Activated naive CD4-positive, alpha-beta T cell treated with anti-CD3 and anti-CD28 coated beads, Interleukin-2, amount 50 U/mL, for 72 hours (primary cell): Measurements from ENCODE around the gene CACNB3. TPM values are rescaled to one million over a fixed set of nuclear protein-coding genes. Genes with fewer than 3 reads are reported as not detected.

Experiments used
- ATAC-seq, 2 donors: fragments of 150-1000 bp; cut with Tn5 transposase; 2 replicates each; pipeline ENCODE4 v1.10.0; 2021; ENCODE audit warnings: mild to moderate bottlenecking in 2 of 2, moderate library complexity in 2 of 2
- DNase-seq, 2 donors: peaks; one replicate each; pipeline ENCODE4 v3.0.0; 2021 to 2022; ENCODE audit warnings: low spot score in 2 of 2
- H3K27ac Mint-ChIP-seq, 2 donors: one replicate each; pipeline ENCODE4 v1.8.0; 2022; ENCODE audit warnings: mild to moderate bottlenecking in 2 of 2, mixed read lengths in 2 of 2
- H3K36me3 Mint-ChIP-seq, 2 donors: one replicate each; pipeline ENCODE4 v1.8.0; 2022; ENCODE audit warnings: mixed read lengths in 2 of 2
- H3K9me3 Mint-ChIP-seq, 2 donors: one replicate each; pipeline ENCODE4 v1.8.0; 2022; ENCODE audit warnings: mixed read lengths in 2 of 2
- total RNA-seq, 2 donors: library from RNA; stranded (reverse); gene quantifications; one replicate each; pipeline ENCODE4 v1.2.3, GENCODE V29; 2022

The CACNB3 gene
- 10 to 100 TPM; 11.0 to 15.3 TPM for total RNA-seq

DNA sequence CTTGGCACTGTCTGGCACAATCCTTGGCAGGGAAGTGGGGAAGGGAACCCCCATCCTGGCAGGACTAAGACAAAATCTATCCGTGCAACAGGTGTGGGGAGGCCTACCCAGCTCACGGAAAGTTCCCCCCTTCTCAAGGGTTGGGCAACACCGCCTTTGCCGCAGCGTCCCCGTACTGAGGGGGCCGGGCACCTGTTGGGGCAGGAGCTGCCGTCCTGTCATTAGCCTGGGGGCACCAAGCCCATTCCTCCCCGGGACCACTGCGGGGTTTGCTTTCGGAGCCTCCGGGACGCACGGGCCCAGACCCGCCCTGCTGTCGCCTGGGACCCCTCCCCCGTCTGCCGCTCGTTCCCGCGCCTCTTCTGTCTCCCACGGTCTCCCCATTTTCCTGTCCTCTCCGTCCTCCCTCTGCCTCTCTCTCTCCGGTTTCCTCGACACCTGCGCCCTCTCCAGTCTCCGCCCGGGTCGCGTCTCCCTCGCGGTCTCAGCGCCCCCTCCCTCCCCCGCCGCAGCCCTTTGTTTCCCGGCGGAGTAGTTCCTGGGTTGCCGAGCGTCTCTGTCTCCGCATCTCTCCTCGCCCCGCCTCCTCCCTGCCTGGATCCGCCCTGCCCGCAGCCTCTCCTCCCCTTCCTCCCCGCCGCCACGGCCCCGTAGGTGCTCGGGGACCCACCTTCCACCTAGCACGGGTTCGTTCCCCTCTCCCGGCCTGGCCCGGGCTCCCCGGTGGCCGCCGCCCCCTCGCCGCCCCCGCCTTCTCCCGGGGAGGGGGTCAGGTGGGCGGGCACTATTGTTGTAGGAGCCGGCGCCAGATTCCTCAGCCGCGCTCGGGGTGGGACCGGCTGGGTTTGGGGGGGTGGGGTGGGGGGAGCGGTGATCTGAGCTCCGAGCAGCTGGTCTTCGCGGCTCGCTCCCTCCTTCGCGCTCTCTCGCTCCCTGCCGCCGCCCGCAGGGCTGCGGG, at the start of gene CACNB3:
CACNB3 (plus strand) TSS at position 624 of the 958 bp plus-strand sequence. CDS start 434 bp downstream, outside the sequence.
- Mint-ChIP-seq H3K27ac (no peak within 1 kb of the TSS), H3K9me3 (no peaks in the 10 kb centered on the region), H3K36me3 (no peaks in the 10 kb centered on the region)
- ATAC-seq: peak; percentile 59 to 70
- DNase-seq: peak; percentile 76 to 77

DNA sequence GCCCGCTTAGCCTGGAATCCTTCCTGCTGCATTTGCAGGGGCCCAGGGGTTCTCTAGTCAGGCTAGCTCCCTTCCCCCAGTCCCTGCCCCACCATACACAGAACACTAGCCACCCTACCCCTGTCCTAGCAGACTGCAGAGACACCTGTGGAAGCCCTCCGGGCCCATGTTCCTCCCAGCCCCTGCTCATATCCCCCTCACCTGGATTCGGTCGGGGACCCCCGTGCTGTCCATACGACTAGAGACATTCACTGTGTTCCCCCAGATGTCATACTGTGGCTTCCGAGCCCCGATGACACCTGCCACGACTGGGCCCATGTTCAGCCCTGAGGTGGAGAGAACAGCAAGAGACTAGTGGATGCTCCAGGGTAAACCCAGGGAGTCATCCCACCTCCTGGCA, 49.6 kb upstream of the CACNB3 start:
- H3K36me3 Mint-ChIP-seq: no peaks in the 10 kb centered on the region
- DNase-seq: no peak
- no peaks in the 10 kb centered on the region for H3K9me3 Mint-ChIP-seq
- ATAC-seq: no peak
- no peak overlapping the region for H3K27ac Mint-ChIP-seq

DNA sequence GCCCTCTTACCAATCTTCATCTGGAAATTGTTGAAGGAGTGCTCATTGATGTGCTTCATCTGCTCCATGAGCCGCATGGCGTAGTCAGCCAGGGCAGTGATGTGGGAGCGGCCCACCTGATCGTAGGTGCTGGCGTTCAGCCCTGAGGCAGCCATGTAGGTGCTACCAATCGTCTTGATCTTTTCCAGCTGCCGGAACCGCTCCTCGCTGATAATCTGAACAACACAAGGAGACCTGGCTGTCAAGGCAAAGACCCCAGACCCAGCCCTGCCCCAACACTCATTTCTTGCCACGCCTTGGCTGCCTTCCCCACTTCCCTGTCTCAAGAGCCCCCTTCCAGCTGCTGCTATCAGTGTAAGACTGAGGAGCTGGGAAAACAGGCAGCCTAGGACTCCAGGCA, 47.5 kb upstream of the CACNB3 start:
- Mint-ChIP-seq H3K36me3 (no peaks in the 10 kb centered on the region), H3K9me3 (no peaks in the 10 kb centered on the region), H3K27ac (no peak overlapping the region)
- DNase-seq: no peak
- ATAC-seq: no peak

DNA sequence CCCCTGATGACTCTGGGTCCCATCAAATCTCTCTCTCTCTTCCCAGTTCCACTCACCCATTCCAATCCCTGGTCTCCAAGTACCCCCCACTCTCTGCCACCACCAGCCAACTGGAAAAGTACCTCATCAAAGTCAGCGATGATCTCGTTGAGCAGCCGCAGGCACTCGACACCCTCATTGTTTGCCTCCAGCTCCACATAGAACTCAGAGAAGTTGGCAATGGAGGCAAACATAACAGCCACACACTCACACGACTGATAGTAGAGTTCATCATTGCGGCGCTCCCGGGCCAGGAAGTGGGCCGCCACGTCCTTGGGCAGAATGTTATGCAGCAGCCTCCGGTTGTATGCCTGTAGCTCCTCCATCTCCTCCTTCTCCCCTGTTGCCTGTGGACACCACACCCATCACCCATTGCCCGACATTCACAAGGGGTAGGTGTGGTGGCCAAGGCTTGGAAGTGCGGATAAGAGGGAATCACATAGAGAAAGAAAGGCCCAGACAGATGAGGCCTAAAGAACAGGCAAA, 46.6 kb upstream of the CACNB3 start:
- ATAC-seq: no peak
- DNase-seq: no peak
- Mint-ChIP-seq H3K27ac (no peak overlapping the region), H3K36me3 (no peaks in the 10 kb centered on the region), H3K9me3 (no peaks in the 10 kb centered on the region)

DNA sequence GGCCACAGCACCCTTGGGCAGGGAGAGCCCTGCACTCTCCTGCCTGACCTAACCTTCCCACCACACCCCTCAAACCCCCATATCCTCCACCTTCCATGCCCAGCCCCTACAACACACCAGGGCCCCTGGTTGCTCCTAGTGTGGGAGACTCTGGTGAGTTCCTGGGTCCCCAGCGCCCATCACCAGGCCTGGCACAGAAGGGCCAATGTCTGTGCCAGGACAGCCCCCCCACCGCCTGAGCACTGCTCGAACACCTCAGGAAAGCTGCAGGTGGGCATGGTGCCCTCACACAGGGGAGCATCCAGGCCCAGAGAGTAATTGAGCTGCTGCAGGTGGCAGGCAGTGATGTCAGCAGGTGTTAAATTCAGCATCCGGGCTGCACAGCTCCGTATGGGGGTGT, 44.6 kb upstream of the CACNB3 start:
- no peak overlapping the region for H3K27ac Mint-ChIP-seq
- ATAC-seq (no peak), DNase-seq (no peak)
- H3K9me3 Mint-ChIP-seq: no peaks in the 10 kb centered on the region
- no peaks in the 10 kb centered on the region for H3K36me3 Mint-ChIP-seq

DNA sequence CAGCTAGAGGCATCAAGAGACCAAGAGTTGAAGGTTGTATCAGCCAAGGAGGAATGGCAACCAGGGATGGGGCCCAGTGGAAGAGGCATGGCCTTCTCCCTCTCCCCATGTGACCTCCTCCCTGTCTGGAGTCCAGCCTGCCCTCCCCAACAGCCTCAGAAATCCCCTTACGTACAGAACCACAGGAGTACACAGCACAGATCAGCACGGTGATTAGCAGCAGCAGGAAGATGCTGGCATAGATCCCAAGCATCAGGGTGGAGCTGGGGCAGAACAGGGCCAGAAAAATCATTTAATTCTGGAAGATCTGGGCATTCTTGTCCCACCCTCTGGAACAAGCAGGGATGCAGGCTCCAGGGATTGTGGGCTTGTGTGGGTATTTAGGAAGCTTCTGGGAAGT, 43.8 kb upstream of the CACNB3 start:
- no peak for ATAC-seq
- Mint-ChIP-seq H3K9me3 (no peaks in the 10 kb centered on the region), H3K36me3 (no peaks in the 10 kb centered on the region), H3K27ac (peak overlapping the region in 1 of 2 donors; percentile 24)
- no peak for DNase-seq

DNA sequence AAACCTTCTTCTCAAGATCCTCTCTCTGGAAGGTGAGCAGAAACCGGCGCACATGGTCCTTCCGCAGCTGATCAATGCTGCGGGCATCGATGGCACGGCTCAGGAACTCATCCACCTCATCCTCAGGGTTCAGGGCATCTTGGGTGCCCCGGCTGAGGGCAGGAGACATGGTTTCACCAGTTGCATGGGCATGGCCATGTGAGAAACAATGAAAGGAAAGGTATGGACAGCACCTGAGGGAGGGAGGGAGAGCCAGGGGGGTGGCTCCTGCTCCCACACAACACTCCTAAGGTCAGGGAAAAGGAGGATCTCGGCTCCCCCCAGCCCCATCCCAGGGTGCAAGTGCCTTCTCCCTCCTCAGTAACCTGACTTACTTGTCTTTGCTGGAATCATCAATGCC, 43.0 kb upstream of the CACNB3 start:
- no peaks in the 10 kb centered on the region for H3K9me3 Mint-ChIP-seq
- no peak for ATAC-seq
- no peaks in the 10 kb centered on the region for H3K36me3 Mint-ChIP-seq
- no peak overlapping the region for H3K27ac Mint-ChIP-seq
- DNase-seq: no peak

DNA sequence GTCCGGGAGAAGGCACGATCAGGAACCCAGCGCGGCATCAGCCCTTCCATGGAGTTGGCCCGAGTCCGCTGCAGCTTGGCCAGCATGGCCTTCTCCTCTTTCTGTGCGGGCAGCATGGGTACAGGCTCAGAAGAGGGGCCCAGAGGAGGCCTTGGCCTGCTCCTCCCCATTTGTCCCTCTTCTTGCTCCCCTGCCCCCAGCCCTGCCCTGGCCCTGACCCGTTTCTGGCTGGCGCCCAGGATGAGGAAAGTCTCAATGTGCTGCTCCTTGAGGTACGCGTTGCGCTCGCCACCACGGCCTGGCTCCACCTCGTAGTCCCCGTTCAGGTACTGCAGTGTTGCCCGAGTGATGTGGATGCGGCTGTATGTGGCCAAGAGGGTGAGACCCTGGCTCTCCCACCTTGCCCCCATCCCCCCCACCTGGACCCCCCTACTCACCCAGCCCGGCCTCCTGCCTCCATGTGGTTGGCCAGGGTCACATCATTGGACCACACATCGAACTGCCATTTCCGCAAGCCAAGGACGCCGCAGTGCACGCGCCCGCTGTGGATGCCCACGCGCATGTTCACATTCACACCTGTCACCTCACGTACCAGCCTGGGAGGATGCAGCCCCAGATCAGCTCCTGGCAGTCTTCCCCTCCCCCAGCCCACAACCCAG, 42.2 kb upstream of the CACNB3 start:
- DNase-seq (no peak), ATAC-seq (no peak)
- H3K27ac Mint-ChIP-seq: no peak overlapping the region
- no peaks in the 10 kb centered on the region for H3K36me3 Mint-ChIP-seq
- no peaks in the 10 kb centered on the region for H3K9me3 Mint-ChIP-seq

DNA sequence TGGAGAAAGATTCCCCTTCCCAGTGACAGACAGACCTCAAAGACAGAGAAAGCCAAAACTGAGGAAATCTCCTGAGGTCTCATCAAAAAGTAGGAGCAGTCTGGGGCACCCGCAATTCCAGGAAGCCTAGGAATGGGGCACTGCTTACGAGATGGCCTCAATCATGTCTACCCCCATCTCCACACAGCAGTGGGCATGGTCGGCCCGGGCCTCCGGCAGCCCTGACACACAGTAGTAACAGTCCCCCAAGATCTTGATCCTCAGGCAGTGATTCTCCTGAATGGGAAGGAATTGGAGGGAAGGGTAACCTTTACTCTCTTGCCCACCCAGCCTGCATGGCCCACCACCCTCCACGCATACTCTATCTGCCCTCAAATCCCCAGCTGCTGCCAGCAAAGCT, 41.3 kb upstream of the CACNB3 start:
- H3K27ac Mint-ChIP-seq: no peak overlapping the region
- H3K36me3 Mint-ChIP-seq: no peaks in the 10 kb centered on the region
- ATAC-seq: no peak
- no peak for DNase-seq
- no peaks in the 10 kb centered on the region for H3K9me3 Mint-ChIP-seq

DNA sequence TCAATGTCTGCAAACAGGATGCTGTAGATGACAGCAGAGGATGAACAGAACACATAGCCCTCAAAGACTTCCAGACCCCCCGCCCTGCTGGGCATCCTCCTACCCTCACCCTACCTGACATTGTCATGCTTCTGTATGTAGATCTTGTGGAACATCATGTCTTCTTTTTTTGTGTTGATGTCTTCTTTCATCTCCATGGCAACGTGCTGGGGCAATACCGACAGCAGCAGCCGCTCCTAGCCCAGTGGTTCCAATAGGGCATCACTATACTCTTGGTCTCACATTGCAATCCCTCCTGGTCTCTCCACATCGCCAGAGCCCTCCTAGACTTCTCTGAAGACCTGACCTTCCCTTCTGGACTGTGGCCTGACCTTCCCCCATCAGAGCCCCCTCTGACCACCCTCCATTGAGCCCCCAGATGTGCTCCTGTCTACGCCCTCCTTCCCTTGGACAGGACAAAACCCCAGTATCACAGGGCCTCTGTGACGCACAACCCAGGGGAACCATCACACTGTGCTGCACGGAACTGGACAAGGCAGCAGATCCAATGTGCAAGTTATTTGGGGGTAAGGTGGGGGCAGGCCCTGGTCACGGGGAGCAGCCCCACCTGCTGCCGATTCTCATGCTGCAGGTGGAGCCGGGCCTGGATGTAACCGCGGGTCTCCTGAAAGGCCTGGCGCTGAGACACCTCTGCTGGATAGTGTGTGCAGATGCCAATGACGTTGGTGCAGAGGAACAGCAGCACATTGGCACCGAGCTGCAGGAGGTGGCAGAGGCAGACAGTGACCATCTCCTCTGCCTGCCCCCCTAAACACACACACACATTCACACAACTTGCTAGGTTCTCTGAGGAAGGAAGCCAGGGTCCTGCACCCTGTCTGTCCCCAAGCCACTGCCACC, 40.5 kb upstream of the CACNB3 start:
- no peaks in the 10 kb centered on the region for H3K36me3 Mint-ChIP-seq
- ATAC-seq (no peak), DNase-seq (no peak)
- no peaks in the 10 kb centered on the region for H3K9me3 Mint-ChIP-seq
- no peak overlapping the region for H3K27ac Mint-ChIP-seq

DNA sequence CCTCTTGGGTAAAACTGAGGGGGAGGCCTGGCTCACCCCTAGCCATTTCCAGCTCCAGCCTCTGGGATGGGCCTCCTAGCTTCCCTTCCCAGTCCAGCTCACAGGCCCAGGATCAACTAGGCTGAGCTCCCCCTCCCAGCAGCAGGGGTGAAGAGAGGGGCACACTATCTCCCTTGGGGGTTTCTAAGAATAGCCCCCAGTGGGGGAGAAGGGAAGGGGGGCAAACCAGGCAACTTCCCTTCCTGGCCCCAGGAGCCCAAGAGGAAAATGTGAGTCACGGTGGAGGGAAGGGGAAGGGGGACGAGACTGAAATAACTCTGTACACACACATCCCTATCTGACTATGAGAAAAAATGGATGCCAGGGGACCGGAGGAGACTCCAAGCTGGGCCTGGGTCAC, 38.4 kb upstream of the CACNB3 start:
- no peaks in the 10 kb centered on the region for H3K9me3 Mint-ChIP-seq
- no peak for DNase-seq
- ATAC-seq: no peak
- H3K27ac Mint-ChIP-seq: no peak overlapping the region
- no peaks in the 10 kb centered on the region for H3K36me3 Mint-ChIP-seq

DNA sequence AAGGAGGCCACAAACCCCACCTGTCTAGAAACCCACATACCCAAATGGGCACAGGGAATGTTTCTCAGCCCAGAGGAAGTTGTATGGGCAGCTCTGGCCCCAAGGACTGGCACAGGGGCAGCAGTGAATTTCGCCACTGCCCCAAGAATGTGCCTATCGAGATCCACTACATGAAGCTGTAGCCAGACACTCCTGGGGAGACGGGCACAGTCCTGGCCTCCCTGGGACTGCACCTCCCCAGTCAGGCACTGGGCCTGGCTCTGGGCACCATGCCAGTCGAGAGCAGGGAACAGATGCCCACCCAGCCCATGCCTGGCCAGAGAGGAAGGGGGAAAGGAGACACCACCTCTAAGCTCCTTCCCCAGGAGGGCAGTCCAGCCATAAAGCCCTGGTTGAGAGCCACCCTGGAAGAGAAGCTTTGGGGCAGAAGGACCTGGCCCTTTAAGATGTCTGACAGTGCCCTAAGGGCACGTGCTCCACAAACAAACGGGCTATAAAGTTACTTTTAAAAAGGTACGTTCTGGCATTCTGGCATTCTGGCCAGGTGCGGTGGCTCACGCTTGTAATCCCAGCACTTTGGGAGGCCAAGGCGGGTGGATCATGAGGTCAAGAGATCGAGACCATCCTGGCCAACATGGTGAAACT, 37.8 kb upstream of the CACNB3 start:
- ATAC-seq (no peak), DNase-seq (no peak)
- H3K27ac Mint-ChIP-seq: no peak overlapping the region
- H3K9me3 Mint-ChIP-seq: no peaks in the 10 kb centered on the region
- no peaks in the 10 kb centered on the region for H3K36me3 Mint-ChIP-seq

DNA sequence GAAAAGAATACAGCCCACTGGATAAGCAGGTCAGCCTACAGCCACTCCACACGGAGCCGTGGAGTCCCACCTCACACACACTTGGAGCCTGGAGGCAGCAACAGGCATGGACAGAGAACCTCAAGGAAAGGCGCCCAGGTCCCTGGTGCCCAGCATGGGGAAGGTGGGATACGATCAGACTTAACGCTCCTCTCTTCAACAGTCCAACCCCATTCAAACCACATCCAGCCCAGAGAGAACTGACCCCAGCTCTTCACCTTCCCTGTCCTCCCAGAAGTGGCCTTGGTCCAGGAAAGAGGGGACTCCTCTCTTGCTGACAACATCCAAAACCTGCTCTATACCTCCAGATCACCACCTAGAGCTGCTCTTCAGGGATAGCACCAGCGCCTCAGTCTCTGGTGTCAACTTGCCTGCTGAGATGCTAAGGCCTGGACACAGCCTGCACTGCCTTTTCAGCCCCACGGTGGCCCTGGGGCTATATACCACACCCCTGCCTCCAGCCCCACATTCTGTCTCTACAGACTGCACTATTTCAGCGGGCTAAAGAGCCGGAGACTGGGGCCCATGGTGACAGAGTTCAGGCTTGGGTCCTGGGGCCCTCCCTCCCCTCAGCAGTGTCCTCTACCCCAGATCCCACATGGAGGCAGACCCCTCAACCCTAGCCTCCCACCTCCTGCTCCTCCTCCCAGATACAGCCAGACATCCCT, 36.4 kb upstream of the CACNB3 start:
- H3K9me3 Mint-ChIP-seq: no peaks in the 10 kb centered on the region
- no peak overlapping the region for H3K27ac Mint-ChIP-seq

DNA sequence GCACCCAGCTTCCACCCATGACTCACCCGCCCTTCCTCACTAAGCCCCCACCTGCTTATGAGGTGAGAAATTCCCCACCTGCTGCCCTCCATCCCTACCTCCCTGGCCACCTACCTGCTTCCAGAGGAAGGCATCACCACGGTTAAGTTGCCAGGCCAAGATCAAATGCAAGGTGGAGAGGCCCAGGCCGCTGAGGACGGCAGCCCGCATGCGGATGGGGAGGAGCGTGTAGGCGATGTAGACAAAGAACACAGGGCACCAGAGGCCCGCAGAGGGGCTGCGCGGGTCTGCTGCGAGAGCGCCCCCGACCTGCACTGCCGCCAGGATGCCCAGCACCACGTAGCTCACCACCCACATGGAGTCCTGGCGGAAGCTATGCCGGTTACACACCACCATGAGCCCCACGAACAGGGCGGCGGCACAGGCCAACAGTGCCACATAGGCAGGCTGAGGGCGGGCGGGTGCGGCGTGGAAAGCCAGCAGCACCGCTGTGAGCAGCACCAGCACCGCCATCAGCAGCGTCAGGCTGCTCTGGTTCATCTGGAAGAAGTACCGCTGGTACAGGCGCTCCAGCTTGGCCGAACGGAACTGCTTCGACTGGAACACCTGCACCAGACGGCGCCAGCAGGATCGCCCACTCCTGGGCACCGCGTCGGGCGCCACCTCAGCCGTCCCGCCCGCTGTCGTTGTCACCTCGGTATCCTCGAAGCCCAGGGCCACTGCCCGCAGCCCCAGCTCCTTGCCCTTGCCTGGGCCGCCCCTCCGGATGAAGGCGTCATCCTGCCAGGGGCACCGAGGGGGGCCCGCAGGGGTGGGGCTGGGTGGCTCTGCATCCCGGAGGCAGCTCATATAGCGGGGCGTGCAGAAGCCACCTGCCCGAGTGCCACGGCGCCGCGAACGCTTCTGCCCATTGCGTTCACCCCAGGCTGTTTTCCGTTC, 35.6 kb upstream of the CACNB3 start:
- no peak overlapping the region for H3K27ac Mint-ChIP-seq
- no peaks in the 10 kb centered on the region for H3K36me3 Mint-ChIP-seq
- H3K9me3 Mint-ChIP-seq: no peaks in the 10 kb centered on the region
- ATAC-seq (no peak), DNase-seq (no peak)

More for the DNA sequence above, 36.4 kb upstream of the CACNB3 start:
- ATAC-seq: no peak
- DNase-seq: no peak
- H3K36me3 Mint-ChIP-seq: no peaks in the 10 kb centered on the region

DNA sequence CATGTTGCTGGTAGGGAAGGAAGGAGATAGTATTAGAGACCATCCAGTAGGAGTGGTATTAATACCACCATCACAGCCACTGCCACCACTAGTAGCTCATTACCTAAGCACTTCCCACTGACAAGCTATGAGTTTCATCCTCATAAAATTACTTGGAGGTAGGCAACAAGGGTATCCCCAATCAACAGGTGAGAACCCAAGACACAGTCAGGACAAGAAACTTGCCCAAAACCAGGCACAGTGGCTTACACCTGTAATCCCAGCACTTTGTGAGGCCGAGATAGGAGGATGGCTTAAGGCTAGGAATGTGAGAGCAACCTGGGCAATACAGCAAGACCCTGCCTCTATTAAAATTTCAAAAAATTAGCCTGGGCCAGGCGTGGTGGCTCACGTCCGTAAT, 34.9 kb upstream of the CACNB3 start:
- no peak for DNase-seq
- ATAC-seq: no peak
- Mint-ChIP-seq H3K9me3 (no peaks in the 10 kb centered on the region), H3K36me3 (no peaks in the 10 kb centered on the region), H3K27ac (no peak overlapping the region)
